Measurements from ENCODE around the gene DIDO1.

GRCh38 chr20:62841705-62842212 is 84.5 kb downstream of the DIDO1 start:
- TF ChIP-seq CTCF (IDR thresholded peaks at IDR 0.05) (no peak), TAF1 (IDR thresholded peaks at IDR 0.05; ENCODE audit: borderline replicate concordance, low read depth, low read length) (no peak), IRF3 (IDR thresholded peaks at IDR 0.05; ENCODE audit: low read depth, low read length) (no peak), POLR2AphosphoS5 (IDR thresholded peaks at IDR 0.05; ENCODE audit: low read depth, low read length) (no peak), MAX (IDR thresholded peaks at IDR 0.05; ENCODE audit: low read depth) (no peak), REST (IDR thresholded peaks at IDR 0.05; ENCODE audit: low read depth, low read length) (no peak), RAD21 (IDR thresholded peaks at IDR 0.05; ENCODE audit: low read length) (no peak), GATA2 (CRISPR knock-in tag; IDR thresholded peaks at IDR 0.05) (no peak), YY1 (IDR thresholded peaks at IDR 0.05; ENCODE audit: low read depth) (no peak), RFX5 (IDR thresholded peaks at IDR 0.05; ENCODE audit: low read length) (no peak), EZH2phosphoT487 (IDR thresholded peaks at IDR 0.05; ENCODE audit: borderline replicate concordance, low read depth) (no peak), USF2 (IDR thresholded peaks at IDR 0.05; ENCODE audit: borderline replicate concordance, low read depth, low read length) (no peak), TCF12 (IDR thresholded peaks at IDR 0.05) (no peak)
